Measurements from ENCODE around the gene UQCR10.

UQCR10 gene

DNA sequence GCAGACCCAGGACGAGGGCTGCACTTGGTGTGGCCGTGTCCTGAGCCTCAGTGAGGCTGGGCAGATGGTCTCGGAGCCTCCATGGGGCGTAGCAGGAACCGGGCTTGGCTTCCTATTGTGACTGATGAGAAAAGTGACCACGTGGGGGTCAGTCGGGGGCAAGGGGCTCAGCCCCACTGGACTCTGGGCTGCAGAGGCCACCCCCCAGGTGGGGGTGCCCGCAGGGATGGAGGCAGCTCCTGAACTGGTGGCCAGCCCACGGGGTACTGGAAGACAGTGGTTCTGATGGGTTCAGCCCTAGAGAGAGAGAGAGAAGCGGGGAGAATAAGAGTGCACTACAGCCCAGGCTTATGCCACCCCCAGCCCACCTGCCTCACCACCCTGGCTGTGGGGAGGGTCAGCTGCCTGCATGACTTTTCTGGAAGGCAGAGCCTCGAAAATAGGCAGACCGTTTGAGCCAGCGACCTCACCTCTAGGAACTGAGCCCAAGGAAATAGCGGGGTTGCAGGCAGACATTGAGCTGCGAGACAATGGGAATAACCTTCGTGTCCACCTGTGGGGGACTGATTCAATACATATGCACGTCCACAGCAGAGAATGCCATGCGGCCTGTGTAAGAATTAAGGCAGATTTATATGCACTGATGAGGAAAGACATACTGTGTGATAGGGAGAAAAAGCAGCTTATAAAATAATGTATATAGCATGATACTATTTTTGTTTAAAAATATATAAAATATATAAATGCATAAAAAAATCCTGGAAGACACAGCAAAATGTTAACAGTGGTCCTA is 35.9 kb upstream of the UQCR10 start:
- TF ChIP-seq, protein P1, sequence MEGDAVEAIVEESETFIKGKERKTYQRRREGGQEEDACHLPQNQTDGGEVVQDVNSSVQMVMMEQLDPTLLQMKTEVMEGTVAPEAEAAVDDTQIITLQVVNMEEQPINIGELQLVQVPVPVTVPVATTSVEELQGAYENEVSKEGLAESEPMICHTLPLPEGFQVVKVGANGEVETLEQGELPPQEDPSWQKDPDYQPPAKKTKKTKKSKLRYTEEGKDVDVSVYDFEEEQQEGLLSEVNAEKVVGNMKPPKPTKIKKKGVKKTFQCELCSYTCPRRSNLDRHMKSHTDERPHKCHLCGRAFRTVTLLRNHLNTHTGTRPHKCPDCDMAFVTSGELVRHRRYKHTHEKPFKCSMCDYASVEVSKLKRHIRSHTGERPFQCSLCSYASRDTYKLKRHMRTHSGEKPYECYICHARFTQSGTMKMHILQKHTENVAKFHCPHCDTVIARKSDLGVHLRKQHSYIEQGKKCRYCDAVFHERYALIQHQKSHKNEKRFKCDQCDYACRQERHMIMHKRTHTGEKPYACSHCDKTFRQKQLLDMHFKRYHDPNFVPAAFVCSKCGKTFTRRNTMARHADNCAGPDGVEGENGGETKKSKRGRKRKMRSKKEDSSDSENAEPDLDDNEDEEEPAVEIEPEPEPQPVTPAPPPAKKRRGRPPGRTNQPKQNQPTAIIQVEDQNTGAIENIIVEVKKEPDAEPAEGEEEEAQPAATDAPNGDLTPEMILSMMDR (IDR thresholded peaks at IDR 0.05; ENCODE audit: insufficient read depth, missing control alignments): no peak
- DNase-seq (ENCODE audit: insufficient read length, low spot score): no peak
- FAIRE-seq: no peak

- no peak for DNase-seq (ENCODE audit: insufficient read length, low spot score)
- TF ChIP-seq, protein P1 (IDR thresholded peaks at IDR 0.05; ENCODE audit: insufficient read depth, missing control alignments): no peak
- no peak for FAIRE-seq
Measured at GRCh38 chr22:29732883-29733282, 34.3 kb upstream of the UQCR10 start.

DNA sequence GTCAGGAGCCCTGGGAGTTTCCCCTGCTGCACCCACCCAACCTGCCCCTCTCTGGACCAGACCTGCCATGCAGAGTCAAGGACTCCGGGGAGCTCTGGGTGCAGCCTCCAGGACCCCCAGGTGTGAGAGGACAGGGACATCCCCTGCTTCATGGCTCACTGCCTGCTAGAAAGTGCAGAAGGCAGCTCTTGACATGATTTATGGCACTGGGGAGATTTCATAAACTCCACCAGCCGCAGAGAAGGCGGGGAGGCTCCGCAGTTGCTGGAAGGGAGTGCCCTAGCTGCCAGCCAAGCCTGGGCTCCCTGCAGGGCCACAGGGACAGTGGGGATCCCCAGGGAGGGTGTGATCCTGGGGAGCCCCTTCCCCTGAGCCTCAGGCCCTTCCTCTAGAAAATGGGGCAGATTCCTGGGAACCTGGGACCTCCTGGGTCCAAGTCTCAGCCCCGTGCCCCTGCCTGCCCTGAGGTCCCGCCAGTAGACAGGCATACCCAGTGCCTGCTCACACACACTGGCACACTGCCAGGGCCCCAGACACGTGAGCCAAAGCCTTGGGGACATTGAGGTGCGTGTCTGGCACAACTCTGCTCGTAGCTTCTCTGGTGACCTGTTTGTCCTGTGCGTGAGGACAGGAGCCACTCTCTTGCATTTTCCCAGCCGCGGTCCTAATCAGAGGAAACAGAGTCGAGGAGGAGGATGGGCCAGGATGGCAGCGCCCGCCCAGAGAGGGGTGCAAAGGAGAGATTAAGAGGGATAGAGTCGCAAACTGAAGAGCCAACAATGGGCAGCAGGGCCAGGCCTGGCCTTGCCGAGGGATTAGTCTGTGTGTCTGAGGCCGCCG is 33.6 kb upstream of the UQCR10 start:
- FAIRE-seq (no peak), DNase-seq (ENCODE audit: insufficient read length, low spot score) (no peak)
- TF ChIP-seq, protein P1 (IDR thresholded peaks at IDR 0.05; ENCODE audit: insufficient read depth, missing control alignments): no peak

DNA sequence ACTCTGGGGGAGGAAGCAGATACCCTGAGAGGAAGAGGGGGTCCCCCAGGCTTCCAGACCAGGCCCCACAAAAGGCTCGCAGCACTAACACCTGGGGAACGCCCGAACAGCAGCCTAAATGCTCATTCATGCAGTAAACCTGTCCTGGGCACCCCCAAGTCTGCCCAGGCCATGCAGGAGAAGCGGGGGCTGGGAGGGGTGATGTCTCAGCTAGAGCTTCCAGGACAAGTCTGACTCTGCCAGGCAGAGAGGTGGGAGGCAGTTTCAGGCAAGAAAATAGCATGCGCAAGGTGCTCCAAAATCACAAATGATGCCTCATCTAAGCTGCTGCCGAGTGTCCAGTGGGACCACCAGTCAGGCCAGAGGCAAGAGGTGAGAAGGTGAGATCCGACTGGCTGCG is 32.8 kb upstream of the UQCR10 start:
- FAIRE-seq (no peak), DNase-seq (ENCODE audit: insufficient read length, low spot score) (no peak)
- TF ChIP-seq, protein P1 (IDR thresholded peaks at IDR 0.05; ENCODE audit: insufficient read depth, missing control alignments): no peak

- TF ChIP-seq, protein P1 (IDR thresholded peaks at IDR 0.05; ENCODE audit: insufficient read depth, missing control alignments): no peak
- DNase-seq (ENCODE audit: insufficient read length, low spot score) (no peak), FAIRE-seq (no peak)
Measured at GRCh38 chr22:29734838-29735237, 32.3 kb upstream of the UQCR10 start.

DNA sequence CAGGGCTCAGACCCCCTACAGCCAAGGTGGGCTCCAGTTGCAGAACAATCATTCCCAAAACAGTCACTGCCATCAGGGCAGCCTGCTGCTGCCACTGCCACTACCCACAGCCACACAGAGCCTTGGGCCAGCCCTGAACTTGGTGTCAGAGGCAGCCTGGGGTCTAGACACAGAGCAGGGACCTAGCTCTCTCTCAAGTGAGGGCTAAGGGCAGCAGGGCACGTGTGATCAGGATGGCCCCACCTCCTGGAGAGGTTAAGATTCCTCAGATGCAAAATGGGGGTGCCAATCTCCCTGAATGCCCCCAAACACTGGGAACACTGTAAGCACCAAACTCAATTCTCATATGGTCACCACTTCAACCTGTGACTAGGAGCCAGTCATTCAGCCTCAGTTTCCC is 31.8 kb upstream of the UQCR10 start:
- no peak for DNase-seq (ENCODE audit: insufficient read length, low spot score)
- FAIRE-seq: no peak
- TF ChIP-seq, protein P1 (IDR thresholded peaks at IDR 0.05; ENCODE audit: insufficient read depth, missing control alignments): no peak

Measured in D721Med (cell line).